ENCODE results near the gene TMEM167B.

The TMEM167B gene

GRCh38 chr1:109111386-109112055, 21.0 kb downstream of the TMEM167B start:
- no peak for DNase-seq
- in situ Hi-C loops (cut with MboI; ENCODE audit: low pct_unique_long_range_greater_than_20kb, low sequenced_read_pairs) = no loop called here

DNA sequence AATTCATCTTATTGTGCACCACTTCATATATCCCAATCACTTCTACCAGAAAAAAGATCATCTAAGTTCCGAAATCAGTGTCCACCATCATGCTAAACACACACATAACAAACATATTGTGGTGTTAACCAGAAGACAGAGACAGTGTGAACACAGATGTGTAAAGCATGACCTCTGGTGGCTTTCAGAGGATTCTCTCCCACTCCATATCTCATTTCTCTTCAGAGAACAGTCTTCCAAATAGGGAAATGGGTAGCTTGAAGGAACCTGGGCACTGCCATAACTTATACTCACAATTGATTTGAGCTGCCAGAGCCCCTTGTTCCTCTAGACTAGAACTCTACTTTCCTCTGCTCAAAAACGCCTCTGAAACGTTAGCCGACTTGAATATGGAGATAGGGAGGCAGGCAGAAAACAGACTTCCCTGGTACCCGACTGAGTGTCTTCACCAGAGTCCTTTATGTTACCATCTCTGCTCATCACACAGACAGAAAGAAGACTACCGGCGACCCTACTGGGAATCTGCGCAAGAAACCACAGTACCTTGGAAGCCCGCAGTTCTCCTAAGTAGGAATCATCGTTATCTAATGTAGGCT, 21.6 kb downstream of the TMEM167B start:
- DNase-seq = peak; percentile 74
- in situ Hi-C loops (cut with MboI; ENCODE audit: low pct_unique_long_range_greater_than_20kb, low sequenced_read_pairs) = no loop called here

DNA sequence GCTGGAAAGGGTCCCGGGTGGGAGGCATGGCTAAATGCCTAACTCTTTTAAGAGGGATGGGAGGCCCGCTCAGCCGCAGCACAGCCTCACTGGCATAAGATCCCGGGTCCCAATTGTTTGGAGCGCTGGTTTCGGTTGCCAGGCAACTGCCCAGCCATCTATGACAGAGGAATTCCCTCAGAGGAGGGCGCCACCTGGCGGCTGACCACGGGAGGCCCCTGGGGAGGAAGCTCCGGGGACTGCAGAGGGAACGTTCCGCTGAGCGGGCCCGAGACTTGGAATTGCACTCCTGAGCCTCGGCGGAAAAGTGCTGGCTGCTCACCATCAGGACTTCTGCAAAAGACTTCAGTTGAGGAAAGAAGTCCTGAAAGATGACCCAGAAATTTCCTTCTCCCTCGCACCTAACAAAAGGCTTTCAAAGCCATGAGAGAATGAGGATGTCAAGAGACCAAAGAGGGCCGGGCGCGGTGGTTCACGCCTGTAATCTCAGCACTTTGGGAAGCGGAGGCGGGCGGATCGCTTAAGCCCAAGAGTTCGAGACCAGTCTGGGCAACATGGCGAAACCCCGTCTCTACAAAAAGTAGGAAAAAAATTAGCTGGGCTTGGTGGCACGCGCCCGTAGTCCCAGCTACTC, 22.2 kb downstream of the TMEM167B start:
- in situ Hi-C loops (cut with MboI; ENCODE audit: low pct_unique_long_range_greater_than_20kb, low sequenced_read_pairs) = no loop called here
- peak; percentile 91 for DNase-seq

DNA sequence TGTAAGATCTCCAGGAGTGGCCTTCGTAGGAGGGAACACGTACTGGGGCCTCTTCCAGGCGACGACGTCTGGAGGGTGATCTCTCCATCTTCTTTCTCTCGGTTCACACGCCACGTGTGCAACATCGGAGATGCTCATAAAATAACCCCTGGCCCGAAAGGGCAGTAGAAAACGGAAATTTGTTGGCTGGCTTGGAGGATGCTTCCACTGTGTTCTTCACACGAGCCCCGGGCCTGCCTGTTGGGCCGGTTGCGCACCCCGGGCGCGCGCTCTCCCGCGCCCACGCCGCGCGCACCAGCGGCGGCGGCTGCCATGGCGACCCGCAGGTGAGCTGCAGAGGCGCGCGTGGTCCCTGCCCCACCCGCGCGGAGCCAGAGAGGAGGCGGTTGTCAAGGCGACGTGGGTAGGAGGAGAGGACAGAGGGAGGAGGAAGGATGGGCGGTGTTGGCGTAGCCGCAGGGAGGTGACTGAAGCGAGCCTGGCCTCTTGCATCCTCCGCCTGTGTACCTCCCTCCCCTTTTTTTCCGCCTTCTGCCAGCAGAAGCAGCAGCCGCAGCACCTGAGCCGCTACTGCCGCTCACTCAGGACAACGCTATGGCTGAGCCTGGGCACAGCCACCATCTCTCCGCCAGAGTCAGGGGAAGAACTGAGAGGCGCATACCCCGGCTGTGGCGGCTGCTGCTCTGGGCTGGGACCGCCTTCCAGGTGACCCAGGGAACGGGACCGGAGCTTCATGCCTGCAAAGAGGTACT, 23.2 kb downstream of the TMEM167B start, which contains the start of gene ELAPOR1:
ELAPOR1 (plus strand) TSS at position 526 of the 752 bp plus-strand sequence; CDS start at position 595, 69 bp downstream.
- in situ Hi-C loops (cut with MboI; ENCODE audit: low pct_unique_long_range_greater_than_20kb, low sequenced_read_pairs) = no loop called here
- DNase-seq = no peak

- no peak for DNase-seq
- in situ Hi-C loops (cut with MboI; ENCODE audit: low pct_unique_long_range_greater_than_20kb, low sequenced_read_pairs) = no loop called here
Observed at GRCh38 chr1:109114342-109114674, 23.7 kb downstream of the TMEM167B start.

DNA sequence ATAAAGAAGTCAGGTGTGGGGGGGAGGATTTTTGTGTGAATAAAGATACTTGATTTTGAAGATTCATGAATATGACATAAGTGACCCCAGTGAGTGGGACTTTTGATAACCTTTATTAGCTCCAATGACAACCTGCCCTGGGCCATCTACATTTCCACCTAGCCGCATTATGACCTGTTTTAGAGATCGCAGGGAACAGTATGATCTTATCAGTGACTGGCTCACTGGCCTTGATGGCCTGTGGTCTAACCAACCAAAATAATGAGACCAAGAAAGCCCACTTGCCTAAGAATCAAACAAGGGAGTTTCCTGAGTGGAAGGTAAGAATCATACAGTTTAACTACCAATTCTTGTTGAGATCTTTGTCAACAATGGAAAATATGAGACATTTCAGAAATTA, 25.1 kb downstream of the TMEM167B start:
- no peak for DNase-seq
- in situ Hi-C loops (cut with MboI; ENCODE audit: low pct_unique_long_range_greater_than_20kb, low sequenced_read_pairs) = no loop called here

GRCh38 chr1:109116286-109116685, 25.7 kb downstream of the TMEM167B start:
- in situ Hi-C loops (cut with MboI; ENCODE audit: low pct_unique_long_range_greater_than_20kb, low sequenced_read_pairs) = no loop called here
- no peak for DNase-seq

DNA sequence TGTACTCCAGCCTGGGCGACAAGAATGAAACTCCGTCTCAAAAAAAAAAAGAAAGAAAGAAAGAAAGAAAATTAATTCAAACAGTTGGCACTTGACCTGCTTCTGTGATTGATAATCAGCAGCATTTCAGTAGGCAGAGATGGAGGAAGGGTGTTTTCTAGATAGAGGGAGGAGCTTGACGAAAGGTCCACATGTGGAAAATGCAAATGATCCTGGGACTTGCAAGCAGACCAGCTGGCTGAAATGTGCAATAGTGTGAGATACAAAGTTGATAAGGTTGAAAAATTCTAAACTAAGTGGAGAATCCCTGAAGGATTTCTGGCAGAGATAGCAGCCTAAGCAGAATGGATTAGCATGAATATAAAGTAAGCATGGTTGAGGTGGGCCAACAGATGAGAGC, 27.5 kb downstream of the TMEM167B start:
- in situ Hi-C loops (cut with MboI; ENCODE audit: low pct_unique_long_range_greater_than_20kb, low sequenced_read_pairs) = no loop called here
- DNase-seq = no peak

DNA sequence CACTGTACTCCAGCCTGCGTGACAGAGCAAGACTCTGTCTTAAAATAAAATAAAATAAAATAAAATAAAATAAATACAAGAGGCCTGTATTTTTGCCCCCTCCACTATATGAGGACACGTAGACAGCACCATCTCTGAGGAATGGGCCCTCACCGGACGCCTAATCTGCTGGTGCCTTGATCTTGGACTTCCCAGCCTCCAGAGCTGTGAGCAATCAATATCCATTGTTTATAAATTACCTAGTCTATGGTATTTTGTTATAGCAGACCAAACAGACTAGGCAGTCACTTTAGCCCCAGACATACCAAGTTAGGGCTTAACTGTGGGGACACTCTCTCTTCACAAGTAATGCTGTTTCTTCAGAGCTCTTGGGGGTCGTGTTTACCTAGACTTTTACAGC, 29.8 kb downstream of the TMEM167B start:
- no peak for DNase-seq
- in situ Hi-C loops (cut with MboI; ENCODE audit: low pct_unique_long_range_greater_than_20kb, low sequenced_read_pairs) = no loop called here

GRCh38 chr1:109131059-109131458, 40.5 kb downstream of the TMEM167B start:
- in situ Hi-C loops (cut with MboI; ENCODE audit: low pct_unique_long_range_greater_than_20kb, low sequenced_read_pairs) = no loop called here

GRCh38 chr1:109131800-109132199, 41.2 kb downstream of the TMEM167B start:
- in situ Hi-C loops (cut with MboI; ENCODE audit: low pct_unique_long_range_greater_than_20kb, low sequenced_read_pairs) = no loop called here
- DNase-seq = no peak

More at GRCh38 chr1:109131059-109131458, 40.5 kb downstream of the TMEM167B start:
- DNase-seq = no peak

GRCh38 chr1:109133002-109133706, 42.6 kb downstream of the TMEM167B start:
- in situ Hi-C loops (cut with MboI; ENCODE audit: low pct_unique_long_range_greater_than_20kb, low sequenced_read_pairs) = no loop called here

DNA sequence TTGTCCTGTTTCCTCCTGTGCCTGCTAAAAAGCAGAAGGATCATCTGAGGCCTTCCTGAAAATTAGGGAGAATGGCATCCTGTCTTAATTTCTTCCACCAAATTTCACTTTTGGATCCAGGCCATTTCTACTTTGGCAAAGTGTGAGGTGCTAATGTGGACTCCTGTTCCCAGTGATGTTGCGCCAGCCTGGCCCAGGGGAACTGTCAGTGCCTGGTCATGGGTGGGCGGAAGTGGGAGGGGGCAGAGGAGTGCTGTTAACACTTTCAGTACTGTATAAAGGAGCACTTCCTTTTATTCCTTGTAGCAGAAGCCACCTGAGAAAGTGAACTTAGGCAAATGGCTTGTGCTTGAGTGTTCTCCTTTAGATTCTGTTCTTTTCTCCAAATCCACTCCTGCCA, 43.3 kb downstream of the TMEM167B start:
- DNase-seq = peak; percentile 39
- in situ Hi-C loops (cut with MboI; ENCODE audit: low pct_unique_long_range_greater_than_20kb, low sequenced_read_pairs) = no loop called here

More at GRCh38 chr1:109133002-109133706, 42.6 kb downstream of the TMEM167B start:
- no peak for DNase-seq

DNA sequence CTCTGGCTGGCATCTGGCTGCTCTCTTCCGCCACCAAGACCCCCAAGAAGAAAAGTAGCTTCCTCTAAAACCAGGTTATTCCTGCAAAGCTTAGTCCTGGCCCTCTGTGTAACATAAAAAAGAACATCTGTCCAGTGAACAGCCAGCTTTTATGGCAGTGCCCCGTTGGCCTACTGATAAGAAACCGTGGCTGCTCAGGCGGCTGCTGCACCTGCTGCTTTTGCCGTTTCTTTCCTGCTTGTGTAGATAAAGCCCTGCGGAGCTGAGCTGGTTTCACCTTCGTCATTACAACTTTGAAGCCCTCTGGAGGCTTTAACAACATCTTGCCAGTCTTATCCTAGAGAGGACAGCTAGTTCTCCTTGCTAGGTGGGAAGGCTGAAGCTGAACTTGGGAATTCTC, 43.9 kb downstream of the TMEM167B start:
- DNase-seq = no peak
- in situ Hi-C loops (cut with MboI; ENCODE audit: low pct_unique_long_range_greater_than_20kb, low sequenced_read_pairs) = no loop called here

DNA sequence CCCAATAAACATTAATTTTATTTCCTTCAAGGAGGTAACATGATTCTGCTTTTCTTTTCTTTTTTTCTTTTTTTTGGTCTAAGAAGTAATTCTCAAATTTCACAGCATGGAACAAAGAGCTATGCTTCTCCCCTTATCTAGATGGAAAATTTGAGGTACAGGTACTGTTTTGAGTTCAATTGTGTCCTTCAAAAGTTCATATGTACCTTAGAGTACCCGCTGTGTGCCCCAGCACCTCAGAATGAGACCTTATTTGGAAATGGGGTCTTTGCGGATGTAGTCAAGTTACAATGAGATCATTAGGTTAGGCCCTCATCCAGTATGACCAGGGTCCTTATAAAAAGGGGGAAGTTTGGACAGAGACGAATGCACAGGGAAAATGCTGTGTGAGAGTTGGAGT, 45.4 kb downstream of the TMEM167B start:
- DNase-seq = no peak
- in situ Hi-C loops (cut with MboI; ENCODE audit: low pct_unique_long_range_greater_than_20kb, low sequenced_read_pairs) = no loop called here

- no peak for DNase-seq
- in situ Hi-C loops (cut with MboI; ENCODE audit: low pct_unique_long_range_greater_than_20kb, low sequenced_read_pairs) = no loop called here
Observed at GRCh38 chr1:109136766-109137165, 46.2 kb downstream of the TMEM167B start.

DNA sequence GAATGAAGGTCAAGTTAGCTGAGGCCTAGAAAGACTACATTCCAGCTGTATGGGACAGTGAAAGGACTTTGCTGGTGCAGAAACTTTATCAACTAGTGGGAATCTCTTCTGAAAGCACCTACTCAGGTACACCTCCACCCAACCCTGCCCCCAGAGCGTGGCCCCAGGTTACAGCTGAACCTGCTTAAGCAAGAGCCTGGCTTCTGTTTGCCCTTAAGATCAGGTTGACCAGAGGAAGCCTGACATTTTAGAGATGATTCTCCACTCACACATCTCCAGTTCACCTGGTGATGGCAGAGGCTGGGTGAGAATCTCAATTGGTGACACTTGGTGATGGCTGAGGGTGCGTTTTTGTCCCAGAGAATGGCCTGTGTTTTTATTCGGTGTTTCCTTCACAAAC, 47.4 kb downstream of the TMEM167B start:
- in situ Hi-C loops (cut with MboI; ENCODE audit: low pct_unique_long_range_greater_than_20kb, low sequenced_read_pairs) = no loop called here
- no peak for DNase-seq

DNA sequence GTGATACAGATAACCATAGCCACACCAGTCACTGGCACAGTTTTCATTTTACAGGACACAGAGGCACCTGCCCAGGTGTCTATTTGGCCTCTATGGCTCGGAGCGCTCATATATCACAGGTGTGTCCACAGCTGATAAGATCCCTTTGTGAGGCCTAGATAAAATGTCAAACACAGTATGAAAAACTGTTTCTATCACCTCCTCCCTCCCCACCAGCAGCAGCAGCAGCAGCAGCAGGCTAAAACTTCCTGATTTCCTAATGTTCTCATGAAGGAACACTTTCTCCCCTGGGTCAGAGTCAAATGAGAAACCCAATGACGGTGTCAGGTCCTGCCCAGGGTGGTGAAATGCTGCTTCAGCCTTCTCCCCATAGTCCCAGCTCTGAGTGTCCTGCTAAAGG, 47.8 kb downstream of the TMEM167B start:
- in situ Hi-C loops (cut with MboI; ENCODE audit: low pct_unique_long_range_greater_than_20kb, low sequenced_read_pairs) = no loop called here
- no peak for DNase-seq

- in situ Hi-C loops (cut with MboI; ENCODE audit: low pct_unique_long_range_greater_than_20kb, low sequenced_read_pairs) = no loop called here
- DNase-seq = no peak
Observed at GRCh38 chr1:109140392-109140791, 49.8 kb downstream of the TMEM167B start.

Data from KBM-7 (cell line).